A673 (cell line): ENCODE data around the gene NUDCD3. TPM values are rescaled to one million over a fixed set of nuclear protein-coding genes. Genes with fewer than 3 reads are reported as not detected.

Experiments
- BruUV-seq: library from RNA; stranded (reverse); fragments of 400-500 nt; replicated peaks from 2 replicates; lab custom pipeline; 2021; lab: Mats Ljungman, UMichigan
- CTCF ChIA-PET: fragments of 300-600 bp; sonication (Branson Sonifier 250); formaldehyde crosslinking; loops from one replicate; lab custom pipeline; 2022; ENCODE audit warnings: antibody characterized with exemption; lab: Charles Lee
- POLR2A ChIA-PET: fragments of 300-600 bp; sonication (Branson Sonifier 250); formaldehyde crosslinking; loops from one replicate; lab custom pipeline; 2022; ENCODE audit warnings: antibody characterized with exemption; ENCODE audit not compliant: low non-redundant PET; lab: Charles Lee
- DNase-seq: peaks from one replicate; pipeline ENCODE4 v3.0.0-alpha.2; 2015; ENCODE audit warnings: low spot score
- H3K27ac ChIP-seq: fragments of 200-600 bp; sonication (generic); 2 replicates; pipeline ENCODE4 v1.5.1; 2016; ENCODE audit warnings: mixed run types, low read depth, mild to moderate bottlenecking, mixed read lengths, antibody characterized with exemption, low read length; ENCODE audit not compliant: poor library complexity, severe bottlenecking
- H3K27me3 ChIP-seq: fragments of 200-600 bp; sonication (generic); replicated peaks from 2 replicates; pipeline ENCODE4 v1.6.1; 2017; ENCODE audit warnings: mixed run types, low read depth, mild to moderate bottlenecking, mixed read lengths, antibody characterized with exemption, low read length; ENCODE audit not compliant: insufficient read depth, poor library complexity
- H3K36me3 ChIP-seq: fragments of 200-600 bp; sonication (generic); 2 replicates; pipeline ENCODE4 v1.6.1; 2016; ENCODE audit warnings: mixed run types, mild to moderate bottlenecking, mixed read lengths, antibody characterized with exemption, low read length; ENCODE audit not compliant: insufficient read depth, poor library complexity, severe bottlenecking
- H3K4me1 ChIP-seq: fragments of 200-600 bp; sonication (generic); 2 replicates; pipeline ENCODE4 v1.6.1; 2017; ENCODE audit warnings: mixed run types, mild to moderate bottlenecking, mixed read lengths, antibody characterized with exemption, low read length; ENCODE audit not compliant: insufficient read depth, poor library complexity, severe bottlenecking
- H3K4me3 ChIP-seq: fragments of 200-600 bp; sonication (generic); 2 replicates; pipeline ENCODE4 v1.5.1; 2016; ENCODE audit warnings: low read depth, mixed run types, mild to moderate bottlenecking, mixed read lengths, low read length; ENCODE audit not compliant: poor library complexity, severe bottlenecking
- H3K9me3 ChIP-seq: fragments of 200-600 bp; sonication (generic); 2 replicates; pipeline ENCODE4 v1.6.1; 2016; ENCODE audit warnings: mixed run types, low read depth, mild to moderate bottlenecking, mixed read lengths, antibody characterized with exemption, low read length; ENCODE audit not compliant: poor library complexity, severe bottlenecking
- EZH2 ChIP-seq: fragments of 200-600 bp; sonication (generic); IDR thresholded peaks from 2 replicates; pipeline ENCODE4 v1.6.1; 2017; ENCODE audit warnings: borderline replicate concordance, low read depth, mild to moderate bottlenecking, mixed read lengths, antibody characterized with exemption, low read length; ENCODE audit not compliant: poor library complexity, severe bottlenecking
- intact Hi-C: fragments of 100-400 bp; cut with micrococcal nuclease; formaldehyde crosslinking; loops from one replicate; pipeline ENCODE4 v1.10.0; 2022; ENCODE audit not compliant: unreplicated experiment
- total RNA-seq: library from RNA; stranded (reverse); gene quantifications from 2 replicates; pipeline ENCODE4 v1.2.3, GENCODE V29; 2021
- TF ChIP-seq, protein P1 (sequence below): fragments of 300-800, 200-600 bp; sonication (generic); conservative IDR thresholded peaks from 2 replicates; pipeline ENCODE4 v1.5.1; 2017; ENCODE audit warnings: low read depth, mild to moderate bottlenecking, antibody characterized with exemption, low read length, moderate library complexity, mixed read lengths

Gene NUDCD3
- total RNA-seq, 1 experiment from 2014 or later = 119 TPM

DNA sequence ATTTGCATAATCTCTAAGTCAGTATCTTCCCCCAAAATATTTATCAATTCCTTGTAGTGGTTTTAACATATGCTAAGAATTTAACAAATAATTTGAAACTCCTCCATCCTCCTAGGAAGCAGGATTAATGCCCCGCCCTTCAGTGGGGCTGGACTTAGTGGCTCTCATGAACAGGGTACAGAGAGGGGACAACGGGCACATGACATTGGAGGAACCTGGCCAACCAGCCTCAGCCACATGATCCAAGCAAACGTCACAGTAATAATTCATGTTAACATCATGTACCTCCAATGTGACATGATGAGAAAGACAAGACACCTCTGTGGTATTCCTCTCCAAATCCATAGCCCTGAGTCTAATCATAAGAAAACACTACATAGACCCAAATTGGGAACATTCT is 50.5 kb downstream of the NUDCD3 start:
- POLR2A ChIA-PET = no interaction called here
- CTCF ChIA-PET = no interaction called here
- DNase-seq = no peak
- intact Hi-C loops = no loop called here
- Histone ChIP-seq H3K27ac (no peak overlapping the region), H3K27me3 (no peaks in the 10 kb centered on the region), H3K4me3 (no peak overlapping the region), H3K9me3 (no peaks in the 10 kb centered on the region), H3K4me1 (no peaks in the 10 kb centered on the region), H3K36me3 (no peaks in the 10 kb centered on the region)
- TF ChIP-seq, protein P1, sequence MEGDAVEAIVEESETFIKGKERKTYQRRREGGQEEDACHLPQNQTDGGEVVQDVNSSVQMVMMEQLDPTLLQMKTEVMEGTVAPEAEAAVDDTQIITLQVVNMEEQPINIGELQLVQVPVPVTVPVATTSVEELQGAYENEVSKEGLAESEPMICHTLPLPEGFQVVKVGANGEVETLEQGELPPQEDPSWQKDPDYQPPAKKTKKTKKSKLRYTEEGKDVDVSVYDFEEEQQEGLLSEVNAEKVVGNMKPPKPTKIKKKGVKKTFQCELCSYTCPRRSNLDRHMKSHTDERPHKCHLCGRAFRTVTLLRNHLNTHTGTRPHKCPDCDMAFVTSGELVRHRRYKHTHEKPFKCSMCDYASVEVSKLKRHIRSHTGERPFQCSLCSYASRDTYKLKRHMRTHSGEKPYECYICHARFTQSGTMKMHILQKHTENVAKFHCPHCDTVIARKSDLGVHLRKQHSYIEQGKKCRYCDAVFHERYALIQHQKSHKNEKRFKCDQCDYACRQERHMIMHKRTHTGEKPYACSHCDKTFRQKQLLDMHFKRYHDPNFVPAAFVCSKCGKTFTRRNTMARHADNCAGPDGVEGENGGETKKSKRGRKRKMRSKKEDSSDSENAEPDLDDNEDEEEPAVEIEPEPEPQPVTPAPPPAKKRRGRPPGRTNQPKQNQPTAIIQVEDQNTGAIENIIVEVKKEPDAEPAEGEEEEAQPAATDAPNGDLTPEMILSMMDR = no peak
- TF ChIP-seq EZH2 = no peak
- no TSS peak for BruUV-seq

DNA sequence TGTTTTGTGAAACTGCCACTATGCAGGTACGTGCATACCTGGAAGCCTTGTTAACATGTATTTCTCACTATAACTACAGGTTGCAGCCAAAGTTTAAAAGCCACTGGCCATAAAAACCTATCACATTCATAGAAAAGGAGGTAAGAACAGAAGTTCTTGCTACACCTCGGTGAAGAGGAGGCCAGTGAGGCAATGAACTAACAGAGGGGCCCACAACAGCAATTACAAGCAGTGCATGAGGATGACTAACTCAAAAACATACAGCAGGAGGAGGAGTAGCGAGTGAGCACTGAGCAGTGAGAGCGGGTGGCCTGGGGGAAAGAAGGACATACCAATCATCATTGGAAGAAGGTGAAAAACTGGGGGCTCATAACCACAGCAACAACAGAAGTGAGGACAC is 51.6 kb downstream of the NUDCD3 start:
- no peaks in the 10 kb centered on the region for H3K36me3 ChIP-seq
- no peak overlapping the region for H3K4me3 ChIP-seq
- ChIA-PET POLR2A (no interaction called here), CTCF (no interaction called here)
- no peaks in the 10 kb centered on the region for H3K27me3 ChIP-seq
- no peak overlapping the region for H3K27ac ChIP-seq
- DNase-seq = no peak
- BruUV-seq = no TSS peak
- H3K9me3 ChIP-seq = no peaks in the 10 kb centered on the region
- TF ChIP-seq, protein P1 = no peak
- no peak for TF ChIP-seq EZH2
- no peaks in the 10 kb centered on the region for H3K4me1 ChIP-seq
- intact Hi-C loops = no loop called here

DNA sequence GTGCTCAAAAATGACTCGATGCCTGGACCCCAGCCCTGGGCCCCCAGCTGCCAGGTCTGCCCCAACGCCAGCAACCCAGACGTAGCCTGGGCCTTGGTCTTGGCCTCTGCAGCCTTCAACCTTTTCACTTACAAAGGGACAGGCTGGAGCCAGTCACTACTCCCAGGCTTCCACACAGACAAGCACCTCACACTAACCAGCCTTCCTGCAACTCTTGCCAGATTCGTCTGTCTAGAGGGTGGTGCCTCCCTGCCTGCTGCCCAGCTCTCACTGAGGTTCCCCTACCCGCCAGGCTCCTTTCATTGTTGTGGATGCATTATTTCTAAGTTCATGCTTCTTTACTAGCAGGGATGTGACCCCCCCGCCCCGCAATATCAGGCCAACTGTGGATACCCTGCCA is 56.3 kb downstream of the NUDCD3 start:
- ChIA-PET POLR2A (no interaction called here), CTCF (interaction anchor here (0.5 kb wide), 1 partner anchor 718 kb away, joined by 4 read pairs; no protein-coding TSS in a partner anchor)
- Histone ChIP-seq H3K9me3 (no peaks in the 10 kb centered on the region), H3K4me1 (no peaks in the 10 kb centered on the region), H3K4me3 (no peak overlapping the region), H3K36me3 (no peaks in the 10 kb centered on the region), H3K27me3 (no peaks in the 10 kb centered on the region), H3K27ac (no peak overlapping the region)
- DNase-seq = no peak
- intact Hi-C loops = no loop called here
- TF ChIP-seq, protein P1 = no peak
- no peak for TF ChIP-seq EZH2
- no TSS peak for BruUV-seq
